Uterus (tissue), 2 donors: ENCODE measurements around the gene ZNF138.

Source experiments
- CTCF ChIP-seq, 4 experiments: fragments of 200-600 bp in 2 of 4; fragments of 450-650 bp in 2 of 4; sonication (generic) in 2 of 4; IDR thresholded peaks; one replicate each; pipeline ENCODE4 v1.5.1; 2016 to 2019; ENCODE audit warnings: antibody characterized with exemption in 4 of 4, mild to moderate bottlenecking in 2 of 4, moderate library complexity in 1 of 4
- POLR2A ChIP-seq, 2 donors: fragments of 450-650 bp; IDR thresholded peaks; one replicate each; pipeline ENCODE4 v1.6.1; 2016; ENCODE audit warnings: antibody characterized with exemption in 2 of 2, mild to moderate bottlenecking in 1 of 2, moderate library complexity in 1 of 2

DNA sequence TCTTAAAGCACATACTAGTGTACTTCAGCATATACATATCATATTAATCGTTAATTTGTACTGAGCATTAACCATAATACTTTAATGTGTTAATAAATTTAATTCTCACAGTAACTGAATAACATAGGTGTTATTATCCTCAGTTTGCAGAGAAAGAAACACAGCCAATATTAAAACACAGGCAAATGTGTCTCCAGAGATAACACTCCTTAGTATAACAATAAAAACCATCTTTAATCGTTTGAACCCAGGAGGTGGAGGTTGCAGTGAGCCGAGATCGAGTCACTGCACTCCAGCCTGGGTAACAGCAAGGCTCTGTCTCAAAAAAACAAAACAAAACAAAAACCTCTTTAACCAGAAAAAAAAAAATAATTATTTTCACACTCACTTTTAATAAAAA is 59.5 kb downstream of the ZNF138 start:
- no peak for TF ChIP-seq CTCF (IDR thresholded peaks at IDR 0.05)
- TF ChIP-seq POLR2A (IDR thresholded peaks at IDR 0.05), result no peak
